HFF-Myc (cell line): ENCODE data around the gene IKZF5.

Experiments
- DNase-seq: peaks from one replicate; pipeline ENCODE4 v3.0.0-alpha.2; 2011; ENCODE audit warnings: low read depth; ENCODE audit errors: extremely low read depth
- H3K4me3 ChIP-seq: replicated peaks from 2 replicates; pipeline ENCODE4 v1.5.1; 2011; ENCODE audit warnings: low read depth, mild to moderate bottlenecking, control low read depth, low read length
- TF ChIP-seq, protein P1 (sequence below): IDR thresholded peaks from 2 replicates; pipeline ENCODE4 v1.5.1; 2012; ENCODE audit warnings: mild to moderate bottlenecking, low read depth, low read length, control low read depth; ENCODE audit errors: missing control alignments

Gene IKZF5

GRCh38 chr10:123007558-123008354 lies 839 bp downstream of the IKZF5 start:
- TF ChIP-seq, protein P1, sequence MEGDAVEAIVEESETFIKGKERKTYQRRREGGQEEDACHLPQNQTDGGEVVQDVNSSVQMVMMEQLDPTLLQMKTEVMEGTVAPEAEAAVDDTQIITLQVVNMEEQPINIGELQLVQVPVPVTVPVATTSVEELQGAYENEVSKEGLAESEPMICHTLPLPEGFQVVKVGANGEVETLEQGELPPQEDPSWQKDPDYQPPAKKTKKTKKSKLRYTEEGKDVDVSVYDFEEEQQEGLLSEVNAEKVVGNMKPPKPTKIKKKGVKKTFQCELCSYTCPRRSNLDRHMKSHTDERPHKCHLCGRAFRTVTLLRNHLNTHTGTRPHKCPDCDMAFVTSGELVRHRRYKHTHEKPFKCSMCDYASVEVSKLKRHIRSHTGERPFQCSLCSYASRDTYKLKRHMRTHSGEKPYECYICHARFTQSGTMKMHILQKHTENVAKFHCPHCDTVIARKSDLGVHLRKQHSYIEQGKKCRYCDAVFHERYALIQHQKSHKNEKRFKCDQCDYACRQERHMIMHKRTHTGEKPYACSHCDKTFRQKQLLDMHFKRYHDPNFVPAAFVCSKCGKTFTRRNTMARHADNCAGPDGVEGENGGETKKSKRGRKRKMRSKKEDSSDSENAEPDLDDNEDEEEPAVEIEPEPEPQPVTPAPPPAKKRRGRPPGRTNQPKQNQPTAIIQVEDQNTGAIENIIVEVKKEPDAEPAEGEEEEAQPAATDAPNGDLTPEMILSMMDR, result no peak
- peak overlapping the region; percentile 94 for H3K4me3 ChIP-seq
- DNase-seq, result peak; percentile 7

DNA sequence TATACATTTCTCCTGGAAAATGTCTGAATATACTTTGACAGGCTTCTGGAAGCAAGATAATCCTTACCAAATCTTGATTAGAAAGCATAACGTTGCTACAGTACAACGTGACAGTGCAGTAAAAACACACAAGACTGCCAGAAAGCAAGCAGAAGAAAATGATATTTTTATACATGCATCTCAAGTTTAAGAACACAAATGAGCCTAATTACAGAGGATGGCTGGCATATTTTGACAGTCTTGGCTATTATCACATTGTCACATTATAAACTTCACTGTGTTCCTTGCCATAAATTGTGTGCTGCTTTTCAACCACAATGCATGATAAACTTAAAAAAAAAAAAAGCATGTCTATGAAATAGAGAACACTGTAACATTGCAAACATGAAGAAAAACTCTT lies 4.3 kb downstream of the IKZF5 start:
- TF ChIP-seq, protein P1, result no peak
- no peak overlapping the region for H3K4me3 ChIP-seq
- DNase-seq, result no peak

DNA sequence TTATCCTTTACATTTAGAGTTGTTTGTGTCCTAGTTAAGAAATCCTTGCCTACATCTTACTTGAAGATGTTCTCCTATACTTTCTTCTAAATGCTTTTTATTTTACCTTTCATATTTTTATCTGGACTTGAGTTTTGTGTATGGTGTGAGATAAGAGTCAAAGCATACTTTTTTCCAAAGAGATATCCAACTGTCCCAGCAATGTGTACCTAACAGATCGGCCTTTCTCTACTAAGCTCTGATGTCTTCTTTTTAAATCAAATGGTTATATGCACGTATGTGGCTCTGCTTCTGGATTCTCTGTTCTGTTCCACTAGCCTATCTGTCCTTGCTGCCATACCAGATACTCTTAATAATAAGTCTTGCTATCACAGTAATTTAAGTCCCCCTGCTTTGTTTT lies 7.2 kb downstream of the IKZF5 start:
- TF ChIP-seq, protein P1, result no peak

GRCh38 chr10:123000155-123000554 lies 8.4 kb downstream of the IKZF5 start:
- no peak overlapping the region for H3K4me3 ChIP-seq
- DNase-seq, result no peak
- TF ChIP-seq, protein P1, result no peak

More for the DNA sequence above, 7.2 kb downstream of the IKZF5 start:
- no peak for DNase-seq
- H3K4me3 ChIP-seq, result no peak overlapping the region

- TF ChIP-seq, protein P1, result no peak
- DNase-seq, result no peak
- no peak overlapping the region for H3K4me3 ChIP-seq
These were observed 9.2 kb downstream of the IKZF5 start for GRCh38 chr10:122999347-122999746.

DNA sequence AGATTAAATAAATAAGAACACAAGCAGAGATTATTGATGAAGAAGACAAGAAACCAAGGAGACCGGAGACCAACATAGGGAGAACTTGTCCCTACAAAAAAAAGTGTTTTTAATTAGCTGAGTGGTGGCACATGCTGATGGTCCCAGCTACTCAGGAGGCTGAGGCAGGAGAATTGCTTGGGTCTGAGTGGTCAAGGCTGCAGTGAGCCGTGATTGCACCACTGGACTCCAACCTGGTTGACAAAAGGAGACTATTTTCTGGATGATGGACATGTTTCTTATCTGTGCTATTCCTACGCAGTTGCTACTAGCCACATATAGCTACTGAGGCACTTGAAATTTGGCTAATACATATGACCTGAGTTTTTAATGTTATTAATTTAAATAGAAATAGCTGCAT lies 9.7 kb downstream of the IKZF5 start:
- no peak overlapping the region for H3K4me3 ChIP-seq
- no peak for DNase-seq
- TF ChIP-seq, protein P1, result no peak
